H1 (cell line): Measurements from ENCODE around the gene UXT. TPM values are rescaled to one million over a fixed set of nuclear protein-coding genes. Genes with fewer than 3 reads are reported as not detected.

Experiments
- CTCF ChIA-PET: fragments of 300-600 bp; sonication (Branson Sonifier 250); formaldehyde crosslinking; loops from one replicate; lab custom pipeline; 2021; ENCODE audit not compliant: partially characterized antibody; lab: Charles Lee
- POLR2A ChIA-PET: fragments of 300-600 bp; sonication (Branson Sonifier 250); formaldehyde crosslinking; loops from one replicate; lab custom pipeline; 2021; ENCODE audit warnings: inconsistent platforms; ENCODE audit not compliant: partially characterized antibody; lab: Charles Lee
- DNase-seq, 2 experiments: peaks; one replicate each; pipeline versions ENCODE4 v3.0.0 to v3.0.0-alpha.2; 2010 to 2022; ENCODE audit warnings: low spot score in 2 of 2, low read depth in 1 of 2, mixed read lengths in 1 of 2
- FAIRE-seq: peaks from 2 replicates; lab custom pipeline; 2011; peaks lifted over from hg19 to GRCh38; lab: Jason Lieb, UNC
- H2AFZ ChIP-seq: 2 replicates; pipeline ENCODE4 v1.8.1; 2012; ENCODE audit warnings: low read length, inconsistent platforms
- H2AK5ac ChIP-seq: 2 replicates; pipeline ENCODE4 v1.6.1; 2013; ENCODE audit warnings: low read depth, low read length
- H2BK120ac ChIP-seq: replicated peaks from 2 replicates; pipeline ENCODE3; 2013; ENCODE audit warnings: low read depth, low read length, inconsistent platforms
- H2BK12ac ChIP-seq: 2 replicates; pipeline ENCODE4 v1.6.1; 2013; ENCODE audit warnings: low read depth, low read length
- H2BK15ac ChIP-seq: 2 replicates; pipeline ENCODE4 v1.6.1; 2013; ENCODE audit warnings: low read length
- H2BK20ac ChIP-seq: 2 replicates; pipeline ENCODE4 v1.6.1; 2013; ENCODE audit warnings: low read length
- H2BK5ac ChIP-seq: 2 replicates; pipeline ENCODE4 v1.6.1; 2013; ENCODE audit warnings: low read depth, low read length
- H3K14ac ChIP-seq: 2 replicates; pipeline ENCODE4 v1.6.1; 2013; ENCODE audit warnings: inconsistent platforms; ENCODE audit not compliant: insufficient read length
- H3K18ac ChIP-seq: 2 replicates; pipeline ENCODE4 v1.6.1; 2013; ENCODE audit warnings: low read length; ENCODE audit errors: extremely low read depth
- H3K23ac ChIP-seq: 2 replicates; pipeline ENCODE4 v1.6.1; 2013; ENCODE audit warnings: inconsistent platforms; ENCODE audit not compliant: insufficient read length
- H3K23me2 ChIP-seq: 2 replicates; pipeline ENCODE4 v1.6.1; 2013; ENCODE audit warnings: low read depth, low read length
- H3K27ac ChIP-seq: 2 replicates; pipeline ENCODE4 v1.6.1; 2011; ENCODE audit warnings: low read depth, low read length, inconsistent platforms
- H3K27me3 ChIP-seq, 4 experiments: replicated peaks in 1 of 4; 1 replicate in 1 of 4; 2 replicates in 3 of 4; pipeline versions ENCODE4 v1.6.1 to v1.8.1; 2011 to 2013; ENCODE audit warnings: low read length in 3 of 4, mild to moderate bottlenecking in 3 of 4, inconsistent platforms in 2 of 4, mixed read lengths in 2 of 4, moderate library complexity in 1 of 4; ENCODE audit not compliant: control insufficient read depth in 3 of 4, insufficient read depth in 3 of 4; ENCODE audit errors: extremely low read depth in 1 of 4
- H3K36me3 ChIP-seq, 4 experiments: 2 replicates each; pipeline versions ENCODE4 v1.6.1 to v1.8.1; 2011 to 2013; ENCODE audit warnings: mild to moderate bottlenecking in 4 of 4, low read length in 3 of 4, moderate library complexity in 2 of 4, control low read depth in 1 of 4, inconsistent platforms in 1 of 4; ENCODE audit not compliant: insufficient read depth in 4 of 4, control insufficient read depth in 2 of 4
- H3K4ac ChIP-seq: replicated peaks from 2 replicates; pipeline ENCODE3; 2013; ENCODE audit warnings: low read length, low read depth, mixed read lengths, inconsistent platforms; ENCODE audit not compliant: insufficient read length
- H3K4me1 ChIP-seq, 4 experiments: replicated peaks in 1 of 4; 1 replicate in 1 of 4; 2 replicates in 3 of 4; pipeline versions ENCODE4 v1.6.1 to v1.8.1; 2011 to 2013; ENCODE audit warnings: low read length in 3 of 4, inconsistent platforms in 2 of 4, mixed read lengths in 1 of 4; ENCODE audit not compliant: insufficient read depth in 4 of 4, control insufficient read depth in 3 of 4
- H3K4me2 ChIP-seq, 2 experiments: 2 replicates each; pipeline versions ENCODE4 v1.6.1 to v1.8.1; 2011 to 2013; ENCODE audit warnings: low read depth in 2 of 2, low read length in 2 of 2, control low read depth in 1 of 2, inconsistent platforms in 1 of 2, mild to moderate bottlenecking in 1 of 2; ENCODE audit not compliant: insufficient read depth in 1 of 2
- H3K4me3 ChIP-seq, 4 experiments: fragments of 200-600, 300-600 bp in 1 of 4; sonication (generic), shearing (Covaris generic), sonication (Bioruptor Twin) in 1 of 4; 2 replicates each; pipeline versions ENCODE4 v1.5.1 to v1.8.1; 2011 to 2016; ENCODE audit warnings: low read length in 4 of 4, low read depth in 3 of 4, control low read depth in 2 of 4, inconsistent platforms in 2 of 4, mild to moderate bottlenecking in 2 of 4, mixed read lengths in 1 of 4, moderate library complexity in 1 of 4; ENCODE audit not compliant: insufficient read depth in 2 of 4; ENCODE audit errors: extremely low read depth in 1 of 4
- H3K56ac ChIP-seq: replicated peaks from 2 replicates; pipeline ENCODE3; 2013; ENCODE audit warnings: low read depth, mild to moderate bottlenecking, mixed read lengths, low read length, inconsistent platforms; ENCODE audit not compliant: insufficient read length
- H3K79me1 ChIP-seq: 2 replicates; pipeline ENCODE4 v1.6.1; 2013; ENCODE audit warnings: low read depth, low read length, control low read depth
- H3K79me2 ChIP-seq, 2 experiments: 2 replicates each; pipeline versions ENCODE4 v1.6.1 to v1.8.1; 2012 to 2013; ENCODE audit warnings: low read length in 2 of 2, mild to moderate bottlenecking in 2 of 2, inconsistent platforms in 1 of 2; ENCODE audit not compliant: insufficient read depth in 2 of 2, control insufficient read depth in 1 of 2
- H3K9ac ChIP-seq, 4 experiments: replicated peaks in 1 of 4; 1 replicate in 1 of 4; 2 replicates in 3 of 4; pipeline versions ENCODE4 v1.6.1 to v1.8.1; 2011 to 2013; ENCODE audit warnings: low read depth in 3 of 4, low read length in 3 of 4, control low read depth in 2 of 4, mild to moderate bottlenecking in 2 of 4, moderate library complexity in 2 of 4, inconsistent platforms in 1 of 4; ENCODE audit errors: extremely low read depth in 1 of 4
- H3K9me3 ChIP-seq, 2 experiments: 2 replicates each; pipeline versions ENCODE4 v1.6.1 to v1.8.1; 2012 to 2013; ENCODE audit warnings: mild to moderate bottlenecking in 2 of 2, moderate library complexity in 2 of 2, control low read depth in 1 of 2, inconsistent platforms in 1 of 2, low read depth in 1 of 2, low read length in 1 of 2, mixed read lengths in 1 of 2; ENCODE audit not compliant: insufficient read depth in 2 of 2
- H4K20me1 ChIP-seq, 2 experiments: replicated peaks in 1 of 2; 2 replicates each; pipeline versions ENCODE3 to v1.8.1; 2011 to 2013; ENCODE audit warnings: inconsistent platforms in 2 of 2, low read length in 2 of 2, mild to moderate bottlenecking in 1 of 2; ENCODE audit not compliant: insufficient read depth in 2 of 2, control insufficient read depth in 1 of 2
- H4K5ac ChIP-seq: 2 replicates; pipeline ENCODE4 v1.6.1; 2013; ENCODE audit warnings: low read length, low read depth, mixed read lengths, inconsistent platforms; ENCODE audit not compliant: insufficient read length
- H4K8ac ChIP-seq: 2 replicates; pipeline ENCODE4 v1.8.0; 2013; ENCODE audit warnings: mild to moderate bottlenecking, moderate library complexity, low read length, inconsistent platforms; ENCODE audit not compliant: insufficient read depth; ENCODE audit errors: extremely low read depth
- H4K91ac ChIP-seq: replicated peaks from 2 replicates; pipeline ENCODE3; 2013; ENCODE audit warnings: low read length, mixed read lengths, inconsistent platforms; ENCODE audit not compliant: insufficient read length
- ATF3 ChIP-seq: IDR thresholded peaks from 2 replicates; pipeline ENCODE4 v1.6.1; 2011; ENCODE audit warnings: low read depth, mild to moderate bottlenecking, low read length; ENCODE audit not compliant: insufficient read depth
- CBX5 ChIP-seq: fragments of 300-800, 300-1000 bp; sonication (generic); IDR thresholded peaks from 2 replicates; pipeline ENCODE4 v1.7.1; 2016; ENCODE audit warnings: antibody characterized with exemption, low read length, low read depth
- CBX8 ChIP-seq: fragments of 300-800, 300-1000 bp; sonication (generic); IDR thresholded peaks from 2 replicates; pipeline ENCODE4 v1.7.1; 2016; ENCODE audit warnings: low read depth, low read length, borderline replicate concordance
- CTCF ChIP-seq, 3 experiments: IDR thresholded peaks; 1 replicate in 2 of 3; 2 replicates in 1 of 3; pipeline versions ENCODE4 v1.5.1 to v1.6.1; 2011; ENCODE audit warnings: low read length in 3 of 3, mild to moderate bottlenecking in 3 of 3, inconsistent platforms in 2 of 3, low read depth in 1 of 3, moderate library complexity in 1 of 3; ENCODE audit not compliant: insufficient read depth in 1 of 3; ENCODE audit errors: control extremely low read depth in 1 of 3
- EGR1 ChIP-seq: IDR thresholded peaks from 2 replicates; pipeline ENCODE4 v1.6.1; 2011; ENCODE audit warnings: low read depth, low read length, borderline replicate concordance
- GTF2F1 ChIP-seq: IDR thresholded peaks from 2 replicates; pipeline ENCODE4 v1.6.1; 2012; ENCODE audit warnings: low read depth, low read length, improper control_type of control experiment, borderline replicate concordance
- POLR2A ChIP-seq, 2 experiments: IDR thresholded peaks; 1 replicate in 1 of 2; 2 replicates in 1 of 2; pipeline ENCODE4 v1.6.1; 2011; ENCODE audit warnings: low read depth in 2 of 2, low read length in 2 of 2, mild to moderate bottlenecking in 2 of 2; ENCODE audit errors: control extremely low read depth in 1 of 2
- POLR2AphosphoS5 ChIP-seq: IDR thresholded peaks from 2 replicates; pipeline ENCODE4 v1.6.1; 2011; ENCODE audit warnings: low read depth, low read length
- SUZ12 ChIP-seq: fragments of 200-600 bp; sonication (generic); IDR thresholded peaks from 2 replicates; pipeline ENCODE4 v1.6.1; 2012; ENCODE audit warnings: mild to moderate bottlenecking, inconsistent platforms, low read length, moderate library complexity, mixed read lengths
- TAF7 ChIP-seq: optimal IDR thresholded peaks from 2 replicates; pipeline ENCODE3; 2011; ENCODE audit warnings: low read depth, mild to moderate bottlenecking, inconsistent platforms, low read length, moderate library complexity, borderline replicate concordance
- WGBS, 2 experiments: shearing (Covaris generic) in 1 of 2; methylation state at CpG; one replicate each; pipeline versions ENCODE4 v1.1.6 to v1.1.7; 2013 to 2015; ENCODE audit warnings: low lambda C conversion rate in 2 of 2, mixed read lengths in 2 of 2, inconsistent platforms in 1 of 2, low coverage in 1 of 2, missing lambda C conversion rate in 1 of 2; ENCODE audit not compliant: insufficient replicate concordance in 2 of 2, insufficient coverage in 1 of 2, insufficient read length in 1 of 2; ENCODE audit errors: extremely low coverage in 1 of 2, missing lambda C conversion rate in 1 of 2; 5-methylcytosine and 5-hydroxymethylcytosine counted together
- polyA plus RNA-seq, 7 experiments: library from polyadenylated mRNA; depleted of rRNA in 3 of 7; stranded (reverse) in 5 of 7; unstranded in 2 of 7; fragments of >200 nt in 5 of 7; fragments of 200-250 nt in 2 of 7; gene quantifications; 1 replicate in 5 of 7; 2 replicates in 1 of 7; 4 replicates in 1 of 7; pipeline versions ENCODE4 v1.2.1 to v1.2.3, GENCODE V29; 2011 to 2013; ENCODE audit warnings: missing spikeins in 2 of 7, mixed read lengths in 2 of 7
- total RNA-seq: library from RNA; stranded (reverse); fragmentation: NEBNext Ultra II Directional; extraction: Animal tissue kit (Norgen Biotek cat#: 25700); gene quantifications from 2 replicates; pipeline ENCODE4 v1.2.1, GENCODE V29; 2021

The UXT gene
- total and polyA plus RNA-seq, 2 of the 8 experiments (the other 6 are each of a cell fraction or from before 2014, with no cell fraction given), result 69.4 to 116 TPM

DNA sequence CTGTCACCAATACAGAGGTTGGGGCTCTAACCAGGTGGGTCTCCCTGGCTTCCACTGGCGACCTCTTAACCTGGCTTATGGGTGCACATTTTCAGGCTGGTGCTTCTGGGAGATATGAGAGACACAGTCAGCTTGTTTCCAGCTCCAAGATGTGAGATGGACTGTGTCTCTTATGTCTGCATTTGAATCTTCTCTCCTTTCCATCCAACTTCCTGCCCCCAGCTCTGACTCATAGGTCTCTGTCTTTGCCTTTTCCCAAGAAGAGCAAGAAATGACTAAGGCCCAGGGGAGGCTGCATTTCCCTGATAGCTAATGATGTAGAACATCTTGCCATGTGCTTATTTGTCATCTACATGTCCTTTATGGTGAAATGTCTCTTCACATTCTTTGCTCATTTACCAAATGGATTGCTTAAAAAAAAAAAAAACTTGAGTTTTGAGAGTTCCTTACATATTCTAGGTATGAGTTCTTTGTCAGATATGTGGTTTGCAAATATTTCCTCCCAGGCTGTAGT lies 3.2 kb upstream of the UXT start:
- H3K14ac ChIP-seq, result no peak overlapping the region
- ChIA-PET CTCF (interaction anchor here (1.1 kb wide), 1 partner anchor 90 kb away, joined by 3 read pairs; no protein-coding TSS in a partner anchor), POLR2A (no interaction called here)
- no peak overlapping the region for H2BK120ac ChIP-seq
- no peak overlapping the region for H3K4ac ChIP-seq
- peaks cover 0 to 3% (median under 1%) of the 10 kb centered on the region in 4 experiments; a peak in 3 of 8 replicates for H3K36me3 ChIP-seq
- H2AK5ac ChIP-seq, result no peak overlapping the region
- FAIRE-seq, result no peak
- H3K79me1 ChIP-seq, result no peaks in the 10 kb centered on the region
- DNase-seq, result no peak
- H3K4me2 ChIP-seq, result no peak overlapping the region
- H3K27me3 ChIP-seq, result peaks cover 0 to 4% (median 1%) of the 10 kb centered on the region in 4 experiments; a peak in 3 of 7 replicates
- no peaks in the 10 kb centered on the region for H3K79me2 ChIP-seq
- H3K9ac ChIP-seq, result no peak overlapping the region
- H2AFZ ChIP-seq, result no peak overlapping the region
- H2BK20ac ChIP-seq, result no peak overlapping the region
- no peak overlapping the region for H2BK15ac ChIP-seq
- no peak overlapping the region for H2BK12ac ChIP-seq
- H3K56ac ChIP-seq, result no peak overlapping the region
- H4K20me1 ChIP-seq, result no peaks in the 10 kb centered on the region
- no peak overlapping the region for H3K23ac ChIP-seq
- H3K27ac ChIP-seq, result no peak overlapping the region
- no peak overlapping the region for H3K18ac ChIP-seq
- no peak overlapping the region for H4K5ac ChIP-seq
- H3K23me2 ChIP-seq, result no peaks in the 10 kb centered on the region
- WGBS, 2 experiments, result 78% methylated on average over 1 of the region's 1 CpG; no CpG with 5 or more reads in 1 of the 2 experiments
- no peaks in the 10 kb centered on the region for H3K4me1 ChIP-seq
- no peak overlapping the region for H4K8ac ChIP-seq
- no peaks in the 10 kb centered on the region for H3K9me3 ChIP-seq
- H2BK5ac ChIP-seq, result no peak overlapping the region
- H4K91ac ChIP-seq, result no peak overlapping the region
- H3K4me3 ChIP-seq, result no peak overlapping the region
- TF ChIP-seq GTF2F1, result no peak
- TF ChIP-seq ATF3, result no peak
- no peak for TF ChIP-seq CBX8
- TF ChIP-seq POLR2A (IDR thresholded peaks at IDR 0.05; ENCODE audit: control extremely low read depth in 1 of 2, low read depth in 2 of 2, low read length in 2 of 2), result no peak
- TF ChIP-seq EGR1, result no peak
- TF ChIP-seq POLR2AphosphoS5, result no peak
- no peak for TF ChIP-seq CTCF (IDR thresholded peaks at IDR 0.05; ENCODE audit: control extremely low read depth in 1 of 3, insufficient read depth in 1 of 3, low read depth in 1 of 3, low read length in 3 of 3)
- TF ChIP-seq SUZ12, result no peak
- TF ChIP-seq TAF7, result no peak
- no peak for TF ChIP-seq CBX5
